ENCODE results near the gene HP1BP3.

Gene HP1BP3, protein sequence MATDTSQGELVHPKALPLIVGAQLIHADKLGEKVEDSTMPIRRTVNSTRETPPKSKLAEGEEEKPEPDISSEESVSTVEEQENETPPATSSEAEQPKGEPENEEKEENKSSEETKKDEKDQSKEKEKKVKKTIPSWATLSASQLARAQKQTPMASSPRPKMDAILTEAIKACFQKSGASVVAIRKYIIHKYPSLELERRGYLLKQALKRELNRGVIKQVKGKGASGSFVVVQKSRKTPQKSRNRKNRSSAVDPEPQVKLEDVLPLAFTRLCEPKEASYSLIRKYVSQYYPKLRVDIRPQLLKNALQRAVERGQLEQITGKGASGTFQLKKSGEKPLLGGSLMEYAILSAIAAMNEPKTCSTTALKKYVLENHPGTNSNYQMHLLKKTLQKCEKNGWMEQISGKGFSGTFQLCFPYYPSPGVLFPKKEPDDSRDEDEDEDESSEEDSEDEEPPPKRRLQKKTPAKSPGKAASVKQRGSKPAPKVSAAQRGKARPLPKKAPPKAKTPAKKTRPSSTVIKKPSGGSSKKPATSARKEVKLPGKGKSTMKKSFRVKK

DNA sequence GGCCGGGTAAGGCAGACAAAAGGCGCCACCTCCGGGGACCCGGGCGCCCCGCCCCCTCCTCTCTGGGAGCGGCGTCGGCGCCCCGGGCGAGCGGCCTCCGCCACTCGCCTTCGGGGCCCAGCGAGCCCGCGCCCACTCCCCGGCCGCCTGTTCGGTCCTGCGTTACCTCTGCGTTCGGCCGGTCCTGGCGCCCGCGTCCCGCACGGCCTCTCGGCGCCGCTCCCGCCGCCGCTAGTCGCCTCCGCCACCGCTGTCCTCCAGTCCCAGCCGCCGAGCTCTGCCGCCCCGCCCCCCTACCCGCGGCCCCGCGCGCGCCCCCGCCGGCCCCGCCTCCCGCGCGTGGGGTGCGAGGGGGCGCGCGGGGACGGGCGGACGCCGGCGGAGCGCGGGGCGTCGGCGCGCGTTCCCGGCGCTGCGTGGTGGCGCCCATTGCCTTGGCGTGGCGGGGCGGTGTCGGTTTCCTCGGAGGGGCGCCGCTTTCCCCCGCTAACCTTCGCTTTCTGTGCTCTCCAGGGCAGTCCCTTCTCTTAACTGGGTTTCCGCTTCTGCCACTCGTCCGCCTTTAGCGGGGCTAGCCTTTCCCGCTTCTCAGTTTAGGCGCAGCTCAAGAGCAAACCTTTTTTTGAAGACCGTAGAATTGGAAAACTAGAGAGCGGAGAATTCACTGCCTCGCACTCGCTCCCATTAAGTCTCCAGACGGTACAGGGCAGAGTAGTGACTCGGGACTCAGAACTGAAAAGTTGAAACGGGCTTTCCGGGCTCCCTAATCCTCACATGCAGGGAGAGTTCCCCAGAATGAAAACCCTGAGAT, at the start of gene HP1BP3:
Gene HP1BP3 (minus strand): TSS at position 279 of the 811 bp plus-strand sequence. CDS start 6,867 bp downstream, outside the sequence.
- peak; percentile 70 for DNase-seq (ENCODE audit: low spot score)
- Histone ChIP-seq H3K27me3 (ENCODE audit: insufficient read depth, poor library complexity, severe bottlenecking) (no peaks in the 10 kb centered on the region), H3K4me1 (ENCODE audit: insufficient read depth, poor library complexity, severe bottlenecking) (peaks cover 7% of the 10 kb centered on the region), H3K9me3 (ENCODE audit: severe bottlenecking) (no peaks in the 10 kb centered on the region), H3K36me3 (ENCODE audit: low read depth) (peaks cover 24% of the 10 kb centered on the region), H3K4me3 (ENCODE audit: severe bottlenecking) (peak within 1 kb of the TSS; percentile 93), H3K27ac (ENCODE audit: poor library complexity, severe bottlenecking) (peak within 1 kb of the TSS; percentile 86)
- peak; percentile 31 for ATAC-seq (ENCODE audit: low read depth)
- TF ChIP-seq, protein P1, sequence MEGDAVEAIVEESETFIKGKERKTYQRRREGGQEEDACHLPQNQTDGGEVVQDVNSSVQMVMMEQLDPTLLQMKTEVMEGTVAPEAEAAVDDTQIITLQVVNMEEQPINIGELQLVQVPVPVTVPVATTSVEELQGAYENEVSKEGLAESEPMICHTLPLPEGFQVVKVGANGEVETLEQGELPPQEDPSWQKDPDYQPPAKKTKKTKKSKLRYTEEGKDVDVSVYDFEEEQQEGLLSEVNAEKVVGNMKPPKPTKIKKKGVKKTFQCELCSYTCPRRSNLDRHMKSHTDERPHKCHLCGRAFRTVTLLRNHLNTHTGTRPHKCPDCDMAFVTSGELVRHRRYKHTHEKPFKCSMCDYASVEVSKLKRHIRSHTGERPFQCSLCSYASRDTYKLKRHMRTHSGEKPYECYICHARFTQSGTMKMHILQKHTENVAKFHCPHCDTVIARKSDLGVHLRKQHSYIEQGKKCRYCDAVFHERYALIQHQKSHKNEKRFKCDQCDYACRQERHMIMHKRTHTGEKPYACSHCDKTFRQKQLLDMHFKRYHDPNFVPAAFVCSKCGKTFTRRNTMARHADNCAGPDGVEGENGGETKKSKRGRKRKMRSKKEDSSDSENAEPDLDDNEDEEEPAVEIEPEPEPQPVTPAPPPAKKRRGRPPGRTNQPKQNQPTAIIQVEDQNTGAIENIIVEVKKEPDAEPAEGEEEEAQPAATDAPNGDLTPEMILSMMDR (IDR thresholded peaks at IDR 0.05; ENCODE audit: poor library complexity, severe bottlenecking), result no peak

DNA sequence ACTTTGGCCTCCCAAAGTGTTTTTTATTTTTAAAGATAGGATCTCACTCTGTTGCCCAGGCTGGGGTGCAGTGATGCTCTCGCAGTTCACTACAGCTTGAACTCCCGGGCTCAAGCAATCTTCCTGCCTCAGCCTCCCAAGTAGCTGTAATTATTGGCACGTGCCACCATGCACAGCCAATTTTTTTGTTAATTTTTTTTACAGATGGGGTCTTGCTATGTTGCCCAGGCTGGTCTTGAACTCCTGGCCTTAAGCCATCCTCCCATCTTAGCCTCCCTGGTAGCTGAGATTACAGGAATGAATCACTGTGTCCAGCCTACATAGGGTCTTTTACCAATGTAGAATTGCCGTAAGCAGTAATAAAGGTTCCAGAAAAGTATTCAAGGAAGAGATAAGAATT, 49.1 kb upstream of the HP1BP3 start:
- ATAC-seq (ENCODE audit: low read depth) (no peak), DNase-seq (ENCODE audit: low spot score) (no peak)
- Histone ChIP-seq H3K27ac (ENCODE audit: poor library complexity, severe bottlenecking) (no peak overlapping the region), H3K4me3 (ENCODE audit: severe bottlenecking) (no peak overlapping the region), H3K4me1 (ENCODE audit: insufficient read depth, poor library complexity, severe bottlenecking) (no peaks in the 10 kb centered on the region), H3K27me3 (ENCODE audit: insufficient read depth, poor library complexity, severe bottlenecking) (no peaks in the 10 kb centered on the region), H3K9me3 (ENCODE audit: severe bottlenecking) (no peaks in the 10 kb centered on the region), H3K36me3 (ENCODE audit: low read depth) (peaks cover 31% of the 10 kb centered on the region)
- TF ChIP-seq, protein P1 (IDR thresholded peaks at IDR 0.05; ENCODE audit: poor library complexity, severe bottlenecking), result no peak

DNA sequence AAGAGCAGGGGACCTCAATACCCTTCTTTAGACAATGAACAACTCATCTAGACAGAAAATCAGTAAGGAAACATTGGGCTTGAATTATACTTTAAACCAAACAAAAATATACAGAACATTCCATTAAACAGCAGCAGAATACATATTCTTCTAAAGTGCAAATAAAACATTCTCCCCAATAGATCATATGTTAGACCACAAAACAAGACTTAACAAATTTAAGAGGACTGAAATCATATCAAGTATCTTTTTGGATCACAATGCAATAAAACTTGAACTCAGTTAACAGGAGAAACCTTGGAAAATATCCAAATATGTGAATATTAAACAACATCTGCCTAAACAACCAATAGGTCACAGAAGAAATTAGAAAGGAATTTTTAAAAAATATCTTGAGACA, 47.7 kb upstream of the HP1BP3 start:
- TF ChIP-seq, protein P1 (IDR thresholded peaks at IDR 0.05; ENCODE audit: poor library complexity, severe bottlenecking), result no peak
- DNase-seq (ENCODE audit: low spot score) (no peak), ATAC-seq (ENCODE audit: low read depth) (no peak)
- Histone ChIP-seq H3K4me1 (ENCODE audit: insufficient read depth, poor library complexity, severe bottlenecking) (no peaks in the 10 kb centered on the region), H3K4me3 (ENCODE audit: severe bottlenecking) (no peak overlapping the region), H3K36me3 (ENCODE audit: low read depth) (peaks cover 21% of the 10 kb centered on the region), H3K27me3 (ENCODE audit: insufficient read depth, poor library complexity, severe bottlenecking) (no peaks in the 10 kb centered on the region), H3K9me3 (ENCODE audit: severe bottlenecking) (no peaks in the 10 kb centered on the region), H3K27ac (ENCODE audit: poor library complexity, severe bottlenecking) (no peak overlapping the region)

DNA sequence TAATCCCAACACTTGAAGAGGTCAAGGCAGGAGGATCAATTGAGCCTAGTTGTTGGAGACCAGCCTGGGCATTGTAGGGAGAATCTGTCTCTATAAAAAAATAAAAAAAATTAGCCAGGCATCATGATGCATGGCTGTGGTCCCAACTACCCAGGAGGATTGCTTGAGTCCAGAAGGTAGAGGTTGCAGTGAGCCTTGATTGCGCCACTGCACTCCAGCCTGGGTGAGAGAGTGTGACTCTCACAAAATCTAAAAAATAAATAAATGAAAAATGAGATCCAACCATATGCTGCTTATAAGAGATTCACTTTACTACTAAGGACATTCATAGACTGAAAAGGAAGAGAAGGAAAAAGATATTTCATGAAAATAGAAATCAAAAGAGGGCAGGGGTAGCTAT, 47.1 kb upstream of the HP1BP3 start:
- H3K4me1 ChIP-seq (ENCODE audit: insufficient read depth, poor library complexity, severe bottlenecking), result no peaks in the 10 kb centered on the region
- DNase-seq (ENCODE audit: low spot score), result no peak
- no peaks in the 10 kb centered on the region for H3K27me3 ChIP-seq (ENCODE audit: insufficient read depth, poor library complexity, severe bottlenecking)
- no peak overlapping the region for H3K4me3 ChIP-seq (ENCODE audit: severe bottlenecking)
- no peak for ATAC-seq (ENCODE audit: low read depth)
- TF ChIP-seq, protein P1 (IDR thresholded peaks at IDR 0.05; ENCODE audit: poor library complexity, severe bottlenecking), result no peak
- H3K27ac ChIP-seq (ENCODE audit: poor library complexity, severe bottlenecking), result no peak overlapping the region
- H3K9me3 ChIP-seq (ENCODE audit: severe bottlenecking), result no peaks in the 10 kb centered on the region
- peaks cover 20% of the 10 kb centered on the region for H3K36me3 ChIP-seq (ENCODE audit: low read depth)

Data from RWPE2 (cell line).